ENCODE data around the gene KIF20A. TPM values are rescaled to one million over a fixed set of nuclear protein-coding genes. Genes with fewer than 3 reads are reported as not detected.
"Not testable (repeated sequence)": the region's sequence is repeated elsewhere in the genome, so short reads cannot be mapped to it uniquely, and the experiment has no call there.

Gene KIF20A
- polyA plus RNA-seq, result under 1 TPM; 0.11 to 0.18 (median 0.16) TPM

DNA sequence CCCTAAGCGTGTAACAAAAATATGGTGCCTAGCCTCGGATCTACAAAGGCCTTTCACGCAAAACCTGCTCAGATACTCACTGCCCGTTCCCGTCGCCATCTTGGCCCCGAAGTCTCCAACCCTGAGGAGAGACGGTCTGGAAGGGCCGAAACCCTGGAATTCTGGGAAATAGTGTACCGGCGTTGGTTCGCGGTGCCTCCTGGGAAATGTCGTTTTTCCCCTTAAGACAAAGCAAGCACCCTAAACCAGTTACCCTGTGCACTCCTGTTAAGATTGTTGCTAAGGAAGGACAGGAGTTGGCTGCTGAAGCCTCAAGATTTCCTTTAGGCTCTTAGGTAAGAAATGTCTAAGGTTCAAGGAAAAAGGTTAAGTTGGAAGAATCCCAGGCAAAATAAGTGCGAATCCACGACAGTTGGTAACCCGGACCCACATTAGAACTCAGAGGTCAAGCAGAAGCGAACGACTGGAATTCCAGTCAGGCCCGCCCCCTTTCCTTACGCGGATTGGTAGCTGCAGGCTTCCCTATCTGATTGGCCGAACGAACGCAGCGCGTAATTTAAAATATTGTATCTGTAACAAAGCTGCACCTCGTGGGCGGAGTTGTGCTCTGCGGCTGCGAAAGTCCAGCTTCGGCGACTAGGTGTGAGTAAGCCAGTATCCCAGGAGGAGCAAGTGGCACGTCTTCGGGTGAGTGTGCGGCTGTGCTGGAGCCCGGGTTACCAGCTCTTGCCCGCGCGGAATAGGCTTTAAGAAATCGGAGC is at the start of gene KIF20A, which contains the start of gene BRD8:
Gene KIF20A (plus strand): TSS at position 597 of the 761 bp plus-strand sequence. CDS start 569 bp downstream, outside the sequence.
Gene BRD8 (minus strand): TSS at position 115 of the 761 bp plus-strand sequence. CDS start 16 bp downstream, at position 99.
- no peak within 1 kb of the TSS for H3K27ac ChIP-seq (ENCODE audit: low read depth, low read length)
- WGBS, 3 donors, result 0 to 1% (median 0%) methylated on average over 41 of the region's 41 CpGs

GRCh38 chr5:138129347-138129746 is 49.6 kb upstream of the KIF20A start:
- 92 to 95% (median 94%) methylated on average over 6 of the region's 6 CpGs for WGBS, 3 donors
- H3K27ac ChIP-seq (ENCODE audit: low read depth, low read length), result no peak overlapping the region

DNA sequence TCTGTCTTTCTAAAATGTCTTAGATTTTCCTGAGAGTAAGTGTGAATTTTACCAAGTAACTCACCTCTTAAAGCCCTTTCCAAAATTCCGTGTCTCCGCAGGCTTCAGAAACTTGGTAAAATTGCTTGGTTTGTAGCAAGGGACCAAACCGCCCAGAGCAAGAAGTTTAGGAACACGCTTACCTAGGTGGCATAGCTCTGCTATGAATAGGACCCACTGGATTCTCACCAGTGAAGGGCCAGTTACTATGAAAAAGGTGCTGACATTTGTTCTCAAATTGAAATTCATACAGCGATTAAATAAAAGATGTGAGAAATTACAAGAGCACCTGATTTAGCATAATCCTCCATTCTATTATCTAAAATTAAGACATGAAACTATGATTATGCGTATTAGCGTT is 46.4 kb upstream of the KIF20A start:
- WGBS, 3 donors, result 91 to 93% (median 92%) methylated on average over 7 of the region's 7 CpGs
- no peak overlapping the region for H3K27ac ChIP-seq (ENCODE audit: low read depth, low read length)

DNA sequence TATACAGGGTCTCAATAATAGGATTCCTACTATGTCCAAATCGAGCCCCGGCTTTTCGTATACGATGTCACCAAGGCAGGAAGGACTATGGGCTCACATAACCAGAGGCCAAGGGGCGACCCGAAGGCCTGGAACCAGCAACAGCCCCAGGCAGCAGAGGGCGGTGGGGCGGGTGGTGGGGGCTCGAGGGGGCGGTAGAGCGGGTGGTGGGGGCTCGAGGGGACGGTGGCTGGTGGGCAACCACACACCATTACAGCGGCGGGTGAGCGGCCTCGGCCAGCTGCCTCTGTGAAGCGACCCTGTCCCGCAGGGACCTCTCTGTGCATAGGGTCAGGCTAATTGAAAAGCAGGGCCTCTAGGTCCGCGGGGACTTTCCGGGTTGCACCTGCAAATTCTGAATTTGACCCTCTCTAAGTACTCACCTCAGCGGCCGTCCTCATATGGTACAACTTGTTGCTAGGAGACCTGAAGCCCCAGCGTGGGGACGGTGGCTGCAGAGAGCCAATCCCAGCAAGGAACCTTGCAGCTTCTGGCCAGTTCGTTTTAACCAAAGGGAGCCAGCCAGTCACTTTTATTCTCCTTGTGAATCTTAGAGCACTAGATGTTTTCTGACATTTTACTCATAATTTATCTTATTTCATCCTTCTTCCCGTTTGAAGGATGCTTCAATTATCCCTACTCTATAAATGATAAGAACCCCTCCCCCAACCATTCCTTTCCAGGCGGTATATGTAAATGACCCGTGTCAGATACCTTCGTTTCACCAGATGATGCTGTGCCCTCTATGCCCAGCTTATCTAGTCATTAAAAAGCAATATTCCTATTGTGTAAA is 39.7 kb upstream of the KIF20A start, which contains the start of gene NME5:
Gene NME5 (minus strand): TSS at position 480 of the 832 bp plus-strand sequence. CDS start 648 bp downstream, outside the sequence.
- WGBS, 3 donors, result 3 to 8% (median 7%) methylated on average over 22 to 31 of the region's 31 CpGs
- H3K27ac ChIP-seq (ENCODE audit: low read depth, low read length), result no peak within 1 kb of the TSS

- no peak overlapping the region for H3K27ac ChIP-seq (ENCODE audit: low read depth, low read length)
- WGBS, 3 donors, result 50 to 56% (median 52%) methylated on average over 3 of the region's 3 CpGs
Observed at GRCh38 chr5:138139781-138140090, 39.2 kb upstream of the KIF20A start.

- WGBS, 3 donors, result 64 to 71% (median 65%) methylated on average over 4 of the region's 4 CpGs
- H3K27ac ChIP-seq (ENCODE audit: low read depth, low read length), result no peak overlapping the region
Observed at GRCh38 chr5:138140268-138140667, 38.6 kb upstream of the KIF20A start.

DNA sequence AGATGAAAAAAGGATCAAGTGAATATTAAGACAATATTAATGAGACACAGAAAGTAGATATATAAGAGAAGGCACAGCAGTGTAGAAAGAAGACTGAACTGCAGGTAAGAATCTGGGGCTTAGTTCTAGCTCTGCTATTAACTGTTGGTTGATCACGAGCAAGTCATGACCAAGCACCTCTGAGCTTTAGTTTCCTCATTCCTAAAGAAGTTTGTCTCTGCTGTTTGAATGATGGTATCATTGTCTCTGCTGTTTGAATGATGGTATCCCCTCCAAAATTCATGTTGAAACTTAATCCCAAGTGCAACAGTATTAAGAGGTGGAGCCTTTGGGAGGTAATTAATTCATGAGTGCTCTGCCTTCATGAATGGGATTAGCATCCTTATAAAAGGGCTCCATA is 37.2 kb upstream of the KIF20A start:
- H3K27ac ChIP-seq (ENCODE audit: low read depth, low read length), result no peak overlapping the region

GRCh38 chr5:138143578-138143977 is 35.3 kb upstream of the KIF20A start:
- 86 to 95% (median 91%) methylated on average over 6 of the region's 6 CpGs for WGBS, 3 donors
- H3K27ac ChIP-seq (ENCODE audit: low read depth, low read length), result not testable (repeated sequence)

More for the DNA sequence above, 37.2 kb upstream of the KIF20A start:
- WGBS, 3 donors, result 55 to 70% (median 62%) methylated on average over 1 of the region's 1 CpG

DNA sequence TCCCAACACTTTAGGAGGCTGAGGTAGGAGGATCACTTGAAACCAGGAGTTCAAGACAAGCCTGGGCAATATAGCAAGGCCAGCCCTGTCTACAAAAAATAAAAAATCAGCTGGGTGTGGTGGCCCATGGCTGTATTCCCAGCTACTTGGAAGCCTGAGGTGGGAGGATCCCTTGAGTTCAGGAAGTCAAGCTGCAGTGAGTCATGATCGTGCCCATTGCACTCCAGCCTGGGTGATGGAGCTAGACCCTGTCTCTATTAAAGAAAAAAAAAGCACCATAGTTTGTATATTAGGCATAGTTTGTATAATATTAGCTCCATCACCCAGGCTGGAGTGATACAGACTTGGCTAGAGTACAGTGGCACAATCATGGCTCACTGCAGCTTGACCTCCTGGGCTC is 30.1 kb upstream of the KIF20A start:
- H3K27ac ChIP-seq (ENCODE audit: low read depth, low read length), result no peak overlapping the region
- 17 to 50% (median 31%) methylated on average over 1 of the region's 1 CpG for WGBS, 3 donors

- WGBS, 3 donors, result 50 to 69% (median 50%) methylated on average over 3 of the region's 3 CpGs
- H3K27ac ChIP-seq (ENCODE audit: low read depth, low read length), result no peak overlapping the region
Observed at GRCh38 chr5:138149530-138149929, 29.4 kb upstream of the KIF20A start.

DNA sequence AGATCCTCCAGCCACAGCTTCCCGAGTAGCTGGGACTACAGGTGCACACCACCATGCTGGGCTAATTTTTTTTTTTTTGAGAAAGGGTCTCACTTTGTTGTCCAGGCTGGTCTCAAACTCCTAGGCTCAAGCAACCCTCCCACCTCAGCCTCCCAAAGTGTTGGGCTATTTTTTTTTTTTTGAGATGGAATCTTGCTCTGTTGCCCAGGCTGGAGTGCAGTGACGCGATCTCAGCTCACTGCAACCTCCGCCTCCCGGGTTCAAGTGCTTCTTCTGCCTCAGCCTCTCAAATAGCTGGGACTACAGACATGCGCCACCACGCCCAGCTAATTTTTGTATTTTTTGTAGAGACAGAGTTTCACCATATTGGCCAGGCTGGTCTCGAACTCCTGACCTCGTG is 22.9 kb upstream of the KIF20A start:
- 97 to 99% (median 98%) methylated on average over 9 of the region's 9 CpGs for WGBS, 3 donors
- H3K27ac ChIP-seq (ENCODE audit: low read depth, low read length), result not testable (repeated sequence)

DNA sequence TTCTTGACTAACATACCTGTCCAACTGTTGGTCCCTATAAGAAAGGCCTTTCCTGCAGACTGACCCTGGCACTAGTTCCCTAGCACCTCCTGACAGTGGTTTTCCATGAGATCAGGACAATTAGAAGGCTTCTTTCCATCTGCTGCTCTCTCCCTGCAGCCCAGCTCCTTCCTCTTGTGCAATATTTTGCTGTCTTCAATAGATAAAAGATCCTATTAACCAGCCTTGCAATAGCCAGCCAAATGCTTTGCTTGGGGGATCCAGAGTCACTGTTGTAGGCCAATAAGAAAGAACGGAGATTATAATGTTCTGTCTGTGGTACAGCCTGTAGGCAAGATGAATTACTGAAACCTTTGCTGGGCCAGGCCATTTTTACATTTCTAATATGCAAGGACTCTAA is 21.3 kb upstream of the KIF20A start:
- 80 to 88% (median 85%) methylated on average over 1 of the region's 1 CpG for WGBS, 3 donors
- no peak overlapping the region for H3K27ac ChIP-seq (ENCODE audit: low read depth, low read length)

GRCh38 chr5:138159666-138160065 is 19.2 kb upstream of the KIF20A start:
- no peak overlapping the region for H3K27ac ChIP-seq (ENCODE audit: low read depth, low read length)
- 91 to 94% (median 94%) methylated on average over 5 of the region's 5 CpGs for WGBS, 3 donors

GRCh38 chr5:138160706-138161105 is 18.2 kb upstream of the KIF20A start:
- H3K27ac ChIP-seq (ENCODE audit: low read depth, low read length), result no peak overlapping the region
- WGBS, 3 donors, result 93 to 94% (median 93%) methylated on average over 4 of the region's 4 CpGs

GRCh38 chr5:138163721-138164120 is 15.2 kb upstream of the KIF20A start:
- no peak overlapping the region for H3K27ac ChIP-seq (ENCODE audit: low read depth, low read length)

GRCh38 chr5:138169124-138169523 is 9.8 kb upstream of the KIF20A start:
- 90 to 96% (median 91%) methylated on average over 5 of the region's 5 CpGs for WGBS, 3 donors
- no peak overlapping the region for H3K27ac ChIP-seq (ENCODE audit: low read depth, low read length)

- H3K27ac ChIP-seq (ENCODE audit: low read depth, low read length), result no peak overlapping the region
Observed at GRCh38 chr5:138170299-138170698, 8.6 kb upstream of the KIF20A start.

- WGBS, 3 donors, result 1% methylated on average over 16 of the region's 16 CpGs
- H3K27ac ChIP-seq (ENCODE audit: low read depth, low read length), result no peak overlapping the region
Observed at GRCh38 chr5:138177941-138178515, 884 bp upstream of the KIF20A start.

DNA sequence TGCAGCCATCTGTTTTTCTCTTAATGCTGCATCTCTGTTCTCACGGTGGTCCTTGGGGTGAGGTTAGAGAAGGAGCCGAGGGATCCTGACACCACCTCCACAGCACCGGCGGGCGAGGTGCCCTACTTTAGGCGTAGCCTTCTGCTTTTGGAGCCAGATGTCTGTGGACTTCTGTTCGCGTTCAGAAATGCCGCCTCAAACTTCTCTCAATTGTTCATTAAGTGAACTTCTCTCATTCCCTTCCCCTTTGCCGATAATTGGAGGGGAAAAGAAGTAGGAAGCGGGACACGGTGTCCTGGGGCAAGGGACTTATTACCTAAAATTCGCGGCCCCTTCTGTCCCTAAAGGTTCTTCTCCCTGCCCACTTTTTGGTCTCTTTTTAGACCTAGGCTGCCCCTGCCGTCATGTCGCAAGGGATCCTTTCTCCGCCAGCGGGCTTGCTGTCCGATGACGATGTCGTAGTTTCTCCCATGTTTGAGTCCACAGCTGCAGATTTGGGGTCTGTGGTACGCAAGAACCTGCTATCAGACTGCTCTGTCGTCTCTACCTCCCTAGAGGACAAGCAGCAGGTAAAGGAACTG is 455 bp downstream of the KIF20A start:
- H3K27ac ChIP-seq (ENCODE audit: low read depth, low read length), result no peak overlapping the region
- WGBS, 3 donors, result 1 to 3% (median 2%) methylated on average over 23 of the region's 23 CpGs

All from adipose tissue (tissue), 3 donors.